Measurements from ENCODE around the gene ACTRT2.

The ACTRT2 gene

GRCh38 chr1:3031401-3032221, 10.3 kb downstream of the ACTRT2 start:
- H4K20me1 ChIP-seq (ENCODE audit: insufficient read depth) = no peaks in the 10 kb centered on the region
- no peak for TF ChIP-seq CTCF (conservative IDR thresholded peaks at IDR 0.05; ENCODE audit: low read depth, low read length)

GRCh38 chr1:3032371-3033039, 11.2 kb downstream of the ACTRT2 start:
- Histone ChIP-seq H3K36me3 (ENCODE audit: insufficient read depth) (no peaks in the 10 kb centered on the region), H4K20me1 (ENCODE audit: insufficient read depth) (no peaks in the 10 kb centered on the region), H3K9ac (no peak overlapping the region), H3K27me3 (ENCODE audit: insufficient read depth, low read depth) (peaks cover 28% of the 10 kb centered on the region; the same call in 1 of the 2 replicates), H3K4me3 (IDR thresholded peaks at IDR 0.05; ENCODE audit: insufficient read depth, low read depth, low read length) (no peak overlapping the region), H3K79me2 (ENCODE audit: insufficient read depth, low read depth) (no peaks in the 10 kb centered on the region), H3K27ac (no peak overlapping the region), H2AFZ (ENCODE audit: low read depth) (no peak overlapping the region), H3K4me2 (no peak overlapping the region), H3K4me1 (ENCODE audit: low read depth, poor library complexity, severe bottlenecking) (no peaks in the 10 kb centered on the region)
- TF ChIP-seq CTCF (conservative IDR thresholded peaks at IDR 0.05; ENCODE audit: low read depth, low read length) = no peak

More at GRCh38 chr1:3031401-3032221, 10.3 kb downstream of the ACTRT2 start:
- H3K27ac ChIP-seq = no peak overlapping the region
- no peaks in the 10 kb centered on the region for H3K4me1 ChIP-seq (ENCODE audit: low read depth, poor library complexity, severe bottlenecking)
- H3K9ac ChIP-seq = no peak overlapping the region
- H3K79me2 ChIP-seq (ENCODE audit: insufficient read depth, low read depth) = no peaks in the 10 kb centered on the region
- H3K27me3 ChIP-seq (ENCODE audit: insufficient read depth, low read depth) = peaks cover 28% of the 10 kb centered on the region; the same call in 1 of the 2 replicates
- no peaks in the 10 kb centered on the region for H3K36me3 ChIP-seq (ENCODE audit: insufficient read depth)
- H3K4me2 ChIP-seq = no peak overlapping the region
- no peak overlapping the region for H2AFZ ChIP-seq (ENCODE audit: low read depth)
- H3K4me3 ChIP-seq (IDR thresholded peaks at IDR 0.05; ENCODE audit: insufficient read depth, low read depth, low read length) = no peak overlapping the region

- H3K4me1 ChIP-seq (ENCODE audit: low read depth, poor library complexity, severe bottlenecking) = no peaks in the 10 kb centered on the region
- no peak for TF ChIP-seq CTCF (conservative IDR thresholded peaks at IDR 0.05; ENCODE audit: low read depth, low read length)
- peaks cover 22% of the 10 kb centered on the region; the same call in 1 of the 2 replicates for H3K27me3 ChIP-seq (ENCODE audit: insufficient read depth, low read depth)
- H2AFZ ChIP-seq (ENCODE audit: low read depth) = no peak overlapping the region
- no peak overlapping the region for H3K4me3 ChIP-seq (IDR thresholded peaks at IDR 0.05; ENCODE audit: insufficient read depth, low read depth, low read length)
- no peaks in the 10 kb centered on the region for H3K79me2 ChIP-seq (ENCODE audit: insufficient read depth, low read depth)
- H4K20me1 ChIP-seq (ENCODE audit: insufficient read depth) = no peaks in the 10 kb centered on the region
- H3K9ac ChIP-seq = no peak overlapping the region
- H3K27ac ChIP-seq = no peak overlapping the region
- H3K4me2 ChIP-seq = no peak overlapping the region
- H3K36me3 ChIP-seq (ENCODE audit: insufficient read depth) = no peaks in the 10 kb centered on the region
Observed at GRCh38 chr1:3033040-3033789, 11.9 kb downstream of the ACTRT2 start.

- no peak for TF ChIP-seq CTCF (conservative IDR thresholded peaks at IDR 0.05; ENCODE audit: low read depth, low read length)
- Histone ChIP-seq H3K79me2 (ENCODE audit: insufficient read depth, low read depth) (no peaks in the 10 kb centered on the region), H3K36me3 (ENCODE audit: insufficient read depth) (no peaks in the 10 kb centered on the region), H3K4me1 (ENCODE audit: low read depth, poor library complexity, severe bottlenecking) (no peaks in the 10 kb centered on the region), H2AFZ (ENCODE audit: low read depth) (no peak overlapping the region), H4K20me1 (ENCODE audit: insufficient read depth) (no peaks in the 10 kb centered on the region), H3K27ac (no peak overlapping the region), H3K4me2 (no peak overlapping the region), H3K9ac (no peak overlapping the region), H3K4me3 (IDR thresholded peaks at IDR 0.05; ENCODE audit: insufficient read depth, low read depth, low read length) (no peak overlapping the region), H3K27me3 (ENCODE audit: insufficient read depth, low read depth) (peaks cover 22% of the 10 kb centered on the region; the same call in 1 of the 2 replicates)
Observed at GRCh38 chr1:3033790-3034090, 12.5 kb downstream of the ACTRT2 start.

All from KMS-11 (cell line).